H9 (cell line): ENCODE results near the gene ODAD2. TPM values are rescaled to one million over a fixed set of nuclear protein-coding genes. Genes with fewer than 3 reads are reported as not detected.

Experiments used
- DNase-seq: peaks from one replicate; pipeline ENCODE4 v3.0.0-alpha.2; 2017
- H2AFZ ChIP-seq: one replicate; pipeline ENCODE4 v1.6.1; 2013; ENCODE audit warnings: mild to moderate bottlenecking, low read length, control low read depth, moderate library complexity
- H2AK5ac ChIP-seq: 2 replicates; pipeline ENCODE4 v1.6.1; 2013; ENCODE audit warnings: low read length, control low read depth, mixed read lengths; ENCODE audit not compliant: insufficient read length
- H2BK120ac ChIP-seq: one replicate; pipeline ENCODE4 v1.6.1; 2013; ENCODE audit warnings: low read depth, mild to moderate bottlenecking, low read length, control low read depth, inconsistent platforms; ENCODE audit not compliant: poor library complexity, severe bottlenecking
- H2BK12ac ChIP-seq: 2 replicates; pipeline ENCODE4 v1.6.1; 2013; ENCODE audit warnings: low read length, control low read depth, mixed read lengths, low read depth; ENCODE audit not compliant: insufficient read length
- H2BK15ac ChIP-seq: 2 replicates; pipeline ENCODE4 v1.6.1; 2013; ENCODE audit warnings: low read depth, low read length, control low read depth
- H2BK20ac ChIP-seq: one replicate; pipeline ENCODE4 v1.6.1; 2013; ENCODE audit warnings: low read depth, mild to moderate bottlenecking, low read length, control low read depth, inconsistent platforms; ENCODE audit not compliant: poor library complexity, severe bottlenecking
- H2BK5ac ChIP-seq: 2 replicates; pipeline ENCODE4 v1.6.1; 2013; ENCODE audit warnings: low read length, control low read depth, mixed read lengths; ENCODE audit not compliant: insufficient read length
- H3K14ac ChIP-seq: 2 replicates; pipeline ENCODE4 v1.6.1; 2013; ENCODE audit warnings: low read length, control low read depth; ENCODE audit not compliant: insufficient read depth
- H3K18ac ChIP-seq: 2 replicates; pipeline ENCODE4 v1.6.1; 2013; ENCODE audit warnings: low read depth, mild to moderate bottlenecking, mixed read lengths, low read length, control low read depth; ENCODE audit not compliant: insufficient read length
- H3K23ac ChIP-seq: 2 replicates; pipeline ENCODE4 v1.6.1; 2013; ENCODE audit warnings: low read length, control low read depth, mixed read lengths, low read depth; ENCODE audit not compliant: insufficient read length
- H3K23me2 ChIP-seq: 2 replicates; pipeline ENCODE4 v1.6.1; 2013; ENCODE audit warnings: low read depth, mild to moderate bottlenecking, mixed read lengths, low read length, control low read depth; ENCODE audit not compliant: insufficient read length, poor library complexity, severe bottlenecking
- H3K27ac ChIP-seq: 2 replicates; pipeline ENCODE4 v1.5.1; 2013; ENCODE audit warnings: low read length, control low read depth, mixed read lengths, low read depth; ENCODE audit not compliant: insufficient read length
- H3K27me3 ChIP-seq: 2 replicates; pipeline ENCODE4 v1.6.1; 2013; ENCODE audit warnings: low read length, control low read depth, inconsistent platforms; ENCODE audit not compliant: insufficient read depth
- H3K4ac ChIP-seq: 2 replicates; pipeline ENCODE4 v1.6.1; 2013; ENCODE audit warnings: low read depth, mild to moderate bottlenecking, control low read depth, inconsistent platforms, low read length, moderate library complexity
- H3K4me1 ChIP-seq: 2 replicates; pipeline ENCODE4 v1.6.1; 2013; ENCODE audit warnings: low read length, control low read depth, inconsistent platforms; ENCODE audit not compliant: insufficient read depth
- H3K4me2 ChIP-seq: 2 replicates; pipeline ENCODE4 v1.6.1; 2013; ENCODE audit warnings: low read length, control low read depth, mixed read lengths; ENCODE audit not compliant: insufficient read length, insufficient read depth
- H3K56ac ChIP-seq: 2 replicates; pipeline ENCODE4 v1.6.1; 2013; ENCODE audit warnings: low read depth, mild to moderate bottlenecking, mixed read lengths, low read length, control low read depth; ENCODE audit not compliant: insufficient read length
- H3K79me1 ChIP-seq: 2 replicates; pipeline ENCODE4 v1.6.1; 2013; ENCODE audit warnings: low read depth, mild to moderate bottlenecking, moderate library complexity, low read length, control low read depth, inconsistent platforms; ENCODE audit not compliant: insufficient read depth, poor library complexity, severe bottlenecking
- H3K79me2 ChIP-seq: 2 replicates; pipeline ENCODE4 v1.6.1; 2013; ENCODE audit warnings: low read length, control low read depth, inconsistent platforms; ENCODE audit not compliant: insufficient read depth
- H3K9ac ChIP-seq: 2 replicates; pipeline ENCODE4 v1.6.1; 2013; ENCODE audit warnings: low read length, control low read depth, mixed read lengths; ENCODE audit not compliant: insufficient read length; ENCODE audit errors: extremely low read depth
- H3K9me3 ChIP-seq: one replicate; pipeline ENCODE4 v1.6.1; 2013; ENCODE audit warnings: low read depth, low read length, inconsistent platforms; ENCODE audit not compliant: control insufficient read depth
- H3T11ph ChIP-seq: one replicate; pipeline ENCODE4 v1.6.1; 2013; ENCODE audit warnings: mild to moderate bottlenecking, low read length, control low read depth, inconsistent platforms
- H4K20me1 ChIP-seq: one replicate; pipeline ENCODE4 v1.6.1; 2013; ENCODE audit not compliant: control insufficient read depth, insufficient read length, insufficient read depth
- H4K5ac ChIP-seq: 2 replicates; pipeline ENCODE4 v1.6.1; 2013; ENCODE audit warnings: low read depth, mild to moderate bottlenecking, mixed read lengths, low read length, control low read depth; ENCODE audit not compliant: insufficient read length
- H4K8ac ChIP-seq: replicated peaks from 2 replicates; pipeline ENCODE4 v1.6.1; 2013; ENCODE audit warnings: low read length, control low read depth, mixed read lengths, low read depth; ENCODE audit not compliant: insufficient read length
- H4K91ac ChIP-seq: 2 replicates; pipeline ENCODE4 v1.6.1; 2013; ENCODE audit warnings: low read depth, mild to moderate bottlenecking, moderate library complexity, mixed read lengths, low read length, control low read depth; ENCODE audit not compliant: insufficient read length
- H3K27ac Mint-ChIP-seq, 3 experiments: 2 replicates in 2 of 3; 3 replicates in 1 of 3; pipeline ENCODE4 v1.8.0; 2020 to 2021; ENCODE audit warnings: mixed read lengths in 3 of 3, mild to moderate bottlenecking in 1 of 3, moderate library complexity in 1 of 3
- H3K27me3 Mint-ChIP-seq: 2 replicates; pipeline ENCODE4 v1.8.0; 2021; ENCODE audit warnings: low read depth, mild to moderate bottlenecking, moderate library complexity, mixed read lengths
- H3K36me3 Mint-ChIP-seq, 3 experiments: 2 replicates in 2 of 3; 3 replicates in 1 of 3; pipeline ENCODE4 v1.8.0; 2020 to 2021; ENCODE audit warnings: low read depth in 3 of 3, mixed read lengths in 3 of 3; ENCODE audit not compliant: insufficient read depth in 1 of 3
- H3K4me1 Mint-ChIP-seq, 2 experiments: 2 replicates each; pipeline ENCODE4 v1.8.0; 2020; ENCODE audit warnings: mixed read lengths in 2 of 2
- H3K4me3 Mint-ChIP-seq, 2 experiments: 2 replicates in 1 of 2; 3 replicates in 1 of 2; pipeline ENCODE4 v1.8.0; 2020 to 2021; ENCODE audit warnings: mild to moderate bottlenecking in 2 of 2, mixed read lengths in 2 of 2, moderate library complexity in 1 of 2
- H3K9me3 Mint-ChIP-seq, 2 experiments: 2 replicates in 1 of 2; 3 replicates in 1 of 2; pipeline ENCODE4 v1.8.0; 2020; ENCODE audit warnings: mild to moderate bottlenecking in 2 of 2, mixed read lengths in 2 of 2, moderate library complexity in 1 of 2
- WGBS: extraction: QIAGEN DNeasy Blood & Tissue Kit; methylation state at CpG from one replicate; pipeline ENCODE4 v1.1.7; 2013; ENCODE audit warnings: missing lambda C conversion rate, low lambda C conversion rate, mixed read lengths; ENCODE audit not compliant: insufficient read length; ENCODE audit errors: extremely low coverage; 5-methylcytosine and 5-hydroxymethylcytosine counted together
- total RNA-seq: library from RNA; stranded (reverse); gene quantifications from 2 replicates; pipeline ENCODE4 v1.2.1, GENCODE V29; 2021
- TF ChIP-seq, protein P1 (sequence below): fragments of 200-600 bp; sonication (generic); conservative IDR thresholded peaks from 3 replicates; pipeline ENCODE4 v1.8.0; 2021; ENCODE audit warnings: antibody characterized with exemption, mild to moderate bottlenecking

Gene ODAD2
- total RNA-seq, 1 experiment from 2014 or later, result 4.5 TPM

DNA sequence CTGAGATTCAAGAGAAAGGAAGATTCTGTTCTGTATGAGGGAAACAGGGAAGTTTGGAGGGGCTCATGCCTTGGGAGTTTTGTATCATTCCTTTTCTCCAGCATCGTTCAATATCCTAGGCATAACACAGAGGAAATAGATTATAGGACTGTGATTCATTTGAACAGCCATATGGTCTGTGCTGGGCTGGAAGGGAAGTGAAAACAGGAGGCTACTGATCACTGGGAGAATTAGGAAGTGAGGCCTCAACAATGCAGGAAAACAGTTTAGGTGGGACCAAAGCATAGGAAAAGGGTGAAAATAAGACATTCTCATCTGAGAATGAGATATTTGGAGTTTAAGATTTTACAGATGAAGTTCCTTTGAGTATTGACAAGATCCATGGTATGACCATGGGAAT, 182.6 kb downstream of the ODAD2 start:
- H3K4me1 Mint-ChIP-seq, result no peaks in the 10 kb centered on the region
- no peak overlapping the region for H2BK20ac ChIP-seq
- no peaks in the 10 kb centered on the region for H3K9me3 ChIP-seq
- H3K14ac ChIP-seq, result no peak overlapping the region
- no peak overlapping the region for H4K91ac ChIP-seq
- H3K4me1 ChIP-seq, result no peaks in the 10 kb centered on the region
- H2BK15ac ChIP-seq, result no peak overlapping the region
- no peak overlapping the region for H2AK5ac ChIP-seq
- no peak overlapping the region for H3K4me2 ChIP-seq
- no peak overlapping the region for H4K5ac ChIP-seq
- H3K27ac Mint-ChIP-seq, result no peak overlapping the region
- no peak overlapping the region for H3K27ac ChIP-seq
- no peak overlapping the region for H2AFZ ChIP-seq
- no peak overlapping the region for H3K4ac ChIP-seq
- no peaks in the 10 kb centered on the region for H4K20me1 ChIP-seq
- no peak overlapping the region for H3K9ac ChIP-seq
- no peak overlapping the region for H3K4me3 Mint-ChIP-seq
- no peak overlapping the region for H3K56ac ChIP-seq
- H3K9me3 Mint-ChIP-seq, result no peaks in the 10 kb centered on the region
- H2BK12ac ChIP-seq, result no peak overlapping the region
- H3K23ac ChIP-seq, result no peak overlapping the region
- no peaks in the 10 kb centered on the region for H3K79me2 ChIP-seq
- no peak overlapping the region for H2BK120ac ChIP-seq
- no peak overlapping the region for H4K8ac ChIP-seq
- no peak overlapping the region for H2BK5ac ChIP-seq
- H3K18ac ChIP-seq, result no peak overlapping the region
- no peaks in the 10 kb centered on the region for H3K36me3 Mint-ChIP-seq
- H3T11ph ChIP-seq, result no peak overlapping the region
- no peaks in the 10 kb centered on the region for H3K27me3 ChIP-seq
- no peaks in the 10 kb centered on the region for H3K79me1 ChIP-seq
- WGBS, result no CpG with 5 or more reads among the region's 1 CpG
- no peaks in the 10 kb centered on the region for H3K23me2 ChIP-seq
- no peaks in the 10 kb centered on the region for H3K27me3 Mint-ChIP-seq
- no peak for DNase-seq
- TF ChIP-seq, protein P1, sequence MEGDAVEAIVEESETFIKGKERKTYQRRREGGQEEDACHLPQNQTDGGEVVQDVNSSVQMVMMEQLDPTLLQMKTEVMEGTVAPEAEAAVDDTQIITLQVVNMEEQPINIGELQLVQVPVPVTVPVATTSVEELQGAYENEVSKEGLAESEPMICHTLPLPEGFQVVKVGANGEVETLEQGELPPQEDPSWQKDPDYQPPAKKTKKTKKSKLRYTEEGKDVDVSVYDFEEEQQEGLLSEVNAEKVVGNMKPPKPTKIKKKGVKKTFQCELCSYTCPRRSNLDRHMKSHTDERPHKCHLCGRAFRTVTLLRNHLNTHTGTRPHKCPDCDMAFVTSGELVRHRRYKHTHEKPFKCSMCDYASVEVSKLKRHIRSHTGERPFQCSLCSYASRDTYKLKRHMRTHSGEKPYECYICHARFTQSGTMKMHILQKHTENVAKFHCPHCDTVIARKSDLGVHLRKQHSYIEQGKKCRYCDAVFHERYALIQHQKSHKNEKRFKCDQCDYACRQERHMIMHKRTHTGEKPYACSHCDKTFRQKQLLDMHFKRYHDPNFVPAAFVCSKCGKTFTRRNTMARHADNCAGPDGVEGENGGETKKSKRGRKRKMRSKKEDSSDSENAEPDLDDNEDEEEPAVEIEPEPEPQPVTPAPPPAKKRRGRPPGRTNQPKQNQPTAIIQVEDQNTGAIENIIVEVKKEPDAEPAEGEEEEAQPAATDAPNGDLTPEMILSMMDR, result no peak
